ENCODE results near the gene PACS1. TPM values are rescaled to one million over a fixed set of nuclear protein-coding genes. Genes with fewer than 3 reads are reported as not detected.
A peak's percentile ranks its signal among the peaks of the same experiment; 100 is the strongest.

PACS1 gene
- total RNA-seq, 1 donor from 2014 or later = 28.2 TPM

DNA sequence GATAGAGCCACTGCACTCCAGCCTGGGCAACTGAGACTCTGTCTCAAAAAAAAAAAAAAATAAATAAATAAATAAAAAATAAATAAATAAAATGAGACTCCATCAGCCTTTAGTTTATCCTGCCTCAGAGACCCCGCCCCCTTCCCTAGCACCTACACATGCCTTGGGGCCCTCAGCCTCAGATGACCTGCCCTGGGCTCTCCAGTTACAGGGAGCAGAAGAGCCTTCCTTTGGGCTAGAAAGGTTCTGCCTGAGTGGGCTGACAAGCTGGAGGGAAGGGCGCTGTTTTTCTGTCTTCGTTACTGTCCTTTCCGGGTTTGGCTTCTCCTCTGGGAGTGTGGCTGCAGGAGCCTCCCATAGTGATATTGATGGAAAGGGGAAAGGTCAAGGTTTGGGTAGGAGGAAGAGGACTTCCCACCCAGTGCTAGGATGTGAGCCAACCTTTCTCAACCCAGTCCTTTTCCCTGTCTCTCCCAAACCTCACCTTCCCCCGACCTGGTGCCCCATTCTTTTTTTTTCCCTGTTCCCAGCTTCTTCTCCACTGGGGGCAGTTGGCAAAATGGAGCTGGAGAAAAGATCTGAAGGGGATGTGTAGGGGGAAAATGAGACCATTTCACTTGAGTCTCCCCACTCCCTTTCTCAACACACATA lies 19.4 kb upstream of the PACS1 start:
- DNase-seq = no peak

DNA sequence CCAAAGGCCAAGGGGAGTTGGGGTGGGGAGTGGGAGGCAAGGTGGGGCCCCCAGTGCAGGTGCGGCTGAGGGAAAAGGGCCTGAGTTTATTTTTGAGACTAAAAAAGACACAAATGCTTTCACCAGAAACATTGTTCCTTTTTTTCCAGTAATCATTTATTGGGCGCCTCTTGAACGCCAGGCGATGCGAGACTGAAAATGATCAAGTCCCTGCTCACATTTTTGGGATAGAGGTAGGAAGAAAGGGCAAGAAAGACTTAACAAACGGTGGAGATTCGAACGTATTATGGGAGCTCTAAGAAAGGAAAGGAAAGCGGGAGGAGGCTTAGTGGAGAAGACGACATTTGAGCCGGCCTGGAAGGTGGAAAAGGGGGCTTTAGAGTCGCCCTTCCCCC lies 18.7 kb upstream of the PACS1 start:
- no peak for DNase-seq

GRCh38 chr11:66051766-66052663 lies 18.1 kb upstream of the PACS1 start, which contains the start of gene SF3B2:
SF3B2 (plus strand) TSS chr11:66052364; CDS start chr11:66052385, 21 bp downstream.
- peak; percentile 99 for DNase-seq

GRCh38 chr11:66052664-66052982 lies 17.4 kb upstream of the PACS1 start:
- DNase-seq = no peak

DNA sequence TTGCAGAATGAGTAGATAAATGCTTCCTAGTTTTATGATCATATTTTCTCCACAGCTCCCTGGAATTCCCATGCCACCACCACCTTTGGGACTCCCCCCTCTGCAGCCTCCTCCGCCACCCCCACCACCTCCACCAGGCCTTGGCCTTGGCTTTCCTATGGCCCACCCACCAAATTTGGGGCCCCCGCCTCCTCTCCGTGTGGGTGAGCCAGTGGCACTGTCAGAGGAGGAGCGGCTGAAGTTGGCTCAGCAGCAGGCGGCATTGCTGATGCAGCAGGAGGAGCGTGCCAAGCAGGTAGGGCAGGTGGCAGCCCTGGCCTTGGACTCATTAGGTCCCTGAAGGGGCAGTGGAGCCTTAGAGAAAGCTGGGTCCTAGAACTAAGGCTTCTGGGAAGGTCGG lies 15.1 kb upstream of the PACS1 start:
- no peak for DNase-seq

DNA sequence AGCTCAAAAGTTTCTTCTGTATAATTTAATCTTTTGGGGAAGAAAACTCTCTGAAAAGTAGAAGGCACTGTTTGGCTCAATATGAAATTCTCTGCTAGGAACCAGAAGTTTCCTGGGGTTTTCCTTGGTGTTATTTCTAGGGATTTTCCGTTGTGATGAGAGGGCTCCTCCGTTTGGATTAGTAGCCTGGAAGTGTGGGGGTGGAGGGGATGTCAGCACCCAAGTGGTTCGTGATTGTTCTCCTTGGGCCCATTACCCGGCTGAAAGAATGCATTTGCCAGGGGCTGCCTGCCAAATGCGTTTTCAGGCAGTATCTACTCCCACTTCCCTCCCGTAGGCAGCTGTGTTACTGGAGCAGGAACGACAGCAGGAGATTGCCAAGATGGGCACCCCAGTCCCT lies 13.6 kb upstream of the PACS1 start:
- no peak for DNase-seq

GRCh38 chr11:66059966-66060680 lies 9.9 kb upstream of the PACS1 start:
- DNase-seq = no peak

GRCh38 chr11:66061268-66061667 lies 8.8 kb upstream of the PACS1 start:
- no peak for DNase-seq

GRCh38 chr11:66062408-66062807 lies 7.7 kb upstream of the PACS1 start:
- no peak for DNase-seq

DNA sequence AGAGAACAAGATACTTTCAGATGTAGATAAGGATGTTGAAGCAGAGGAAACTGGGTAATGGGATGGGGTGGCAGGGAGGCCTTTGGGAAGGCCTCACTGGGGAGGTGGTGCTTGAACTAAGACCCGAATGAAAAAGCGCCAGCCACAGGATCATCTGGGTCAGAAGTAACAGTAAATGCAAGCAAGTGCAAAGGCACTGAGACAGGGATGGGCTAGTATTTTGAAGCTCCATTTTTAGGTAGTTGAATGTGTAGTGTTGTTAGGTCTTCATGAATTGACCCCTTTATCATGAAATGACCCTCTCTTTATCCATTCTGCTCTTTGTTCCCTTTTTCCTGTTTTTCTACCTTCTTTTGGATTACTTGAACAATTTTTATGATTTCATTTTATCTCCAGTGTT lies 6.2 kb upstream of the PACS1 start:
- DNase-seq = no peak

- DNase-seq = no peak
Observed at GRCh38 chr11:66064571-66064970, 5.5 kb upstream of the PACS1 start.

- DNase-seq = no peak
Observed at GRCh38 chr11:66066751-66067150, 3.3 kb upstream of the PACS1 start.

DNA sequence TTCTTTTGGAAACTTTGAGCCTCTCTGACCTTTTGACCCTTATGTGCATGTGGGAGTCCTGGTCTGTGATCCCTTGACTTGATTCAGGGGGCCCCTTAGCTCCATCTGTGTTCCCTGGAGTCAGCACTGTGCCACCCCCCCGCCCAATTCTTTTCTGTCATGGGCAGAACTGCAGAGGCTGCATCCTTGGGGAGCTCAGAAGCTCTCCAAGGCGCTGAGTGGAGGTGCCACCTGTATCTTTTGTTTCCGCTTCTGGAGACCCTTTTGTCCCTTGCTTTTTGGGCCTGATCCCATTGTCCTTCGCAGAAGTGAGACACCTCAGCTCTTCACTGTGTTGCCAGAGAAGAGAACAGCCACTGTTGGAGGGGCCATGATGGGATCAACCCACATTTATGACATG lies 2.4 kb upstream of the PACS1 start:
- DNase-seq = no peak

GRCh38 chr11:66068154-66068821 lies 1.8 kb upstream of the PACS1 start:
- DNase-seq = peak; percentile 89

DNA sequence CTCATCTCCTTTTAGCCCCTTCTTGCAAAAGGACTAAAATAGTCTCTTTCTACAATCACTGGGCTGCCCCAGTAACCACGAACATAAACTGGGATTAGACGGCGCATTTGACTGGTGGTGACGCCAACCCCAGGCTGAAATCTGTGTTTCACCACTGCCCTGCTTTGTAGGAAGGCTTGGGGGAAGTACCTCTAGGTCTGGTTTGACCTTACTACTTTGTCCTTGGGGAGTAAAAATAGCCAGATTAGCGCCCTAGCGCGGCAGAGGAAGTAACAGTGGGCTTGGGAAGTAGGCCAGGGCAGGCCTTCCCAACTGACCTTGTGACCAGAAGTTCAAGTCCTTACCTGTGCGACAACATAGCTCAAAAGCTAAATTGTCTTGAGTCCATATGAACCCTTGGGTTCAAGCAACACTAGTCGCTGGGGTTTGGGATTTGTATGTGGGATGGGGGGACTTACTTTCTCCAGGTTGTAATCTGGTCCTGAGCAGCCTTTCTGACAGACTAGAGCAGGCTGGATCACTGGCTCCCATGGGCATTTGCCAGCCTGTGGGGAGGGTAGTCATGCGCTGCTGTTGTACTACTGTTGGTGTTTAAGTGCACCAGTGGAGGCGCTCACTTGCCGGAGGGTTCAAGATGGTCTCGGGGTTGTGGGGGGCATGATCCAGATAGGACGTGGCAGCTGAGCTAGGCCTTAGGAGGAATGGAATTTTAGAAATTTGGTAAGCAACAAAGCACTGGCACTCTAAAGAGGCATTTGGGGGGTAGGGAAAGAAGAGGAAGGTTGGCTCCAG lies 953 bp upstream of the PACS1 start:
- DNase-seq = peak; percentile 71

GRCh38 chr11:66070604-66071380 lies 720 bp downstream of the PACS1 start:
- DNase-seq = peak; percentile 53

DNA sequence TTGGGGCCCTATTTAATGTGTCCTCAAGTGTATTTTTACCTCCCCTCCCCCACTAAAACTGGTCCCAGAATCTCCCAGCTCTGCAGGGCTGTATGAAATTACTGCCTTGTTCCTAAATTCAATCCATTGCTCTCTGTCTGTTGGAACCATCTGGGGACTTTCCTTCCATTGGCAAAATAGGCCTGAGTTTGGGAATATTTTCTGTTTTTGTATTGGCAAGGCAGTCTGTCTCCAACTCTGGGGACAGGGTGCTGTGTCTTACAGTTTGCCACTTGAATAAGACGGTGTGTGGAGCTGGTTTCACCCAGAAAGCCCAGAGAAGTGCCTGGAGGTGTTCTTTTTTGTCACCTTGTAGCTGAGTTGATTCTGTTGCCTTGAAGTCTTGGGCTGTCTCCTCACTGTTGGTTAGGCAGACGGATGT lies 1.3 kb downstream of the PACS1 start:
- DNase-seq = peak; percentile 14

GRCh38 chr11:66072081-66072480 lies 2.0 kb downstream of the PACS1 start:
- no peak for DNase-seq

DNA sequence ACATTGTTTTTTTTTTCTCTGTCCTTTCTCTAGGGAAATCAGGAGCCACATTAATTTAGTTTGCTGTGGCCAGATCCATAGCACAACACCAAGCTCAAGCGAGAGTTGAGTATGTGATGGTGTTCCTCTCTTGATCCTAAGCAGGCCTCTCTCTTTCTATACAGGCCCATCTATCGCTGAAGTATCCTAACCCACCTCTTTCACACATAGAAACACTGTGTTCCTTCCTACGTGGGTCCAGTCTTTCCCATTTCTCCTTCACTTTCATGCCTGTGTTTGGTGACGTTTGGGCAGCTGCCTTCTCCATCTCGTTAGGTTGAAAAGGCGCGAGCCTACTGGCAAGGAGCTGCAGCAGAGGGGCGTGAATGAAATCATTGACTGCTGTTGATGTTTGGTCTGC lies 2.4 kb downstream of the PACS1 start:
- no peak for DNase-seq

DNA sequence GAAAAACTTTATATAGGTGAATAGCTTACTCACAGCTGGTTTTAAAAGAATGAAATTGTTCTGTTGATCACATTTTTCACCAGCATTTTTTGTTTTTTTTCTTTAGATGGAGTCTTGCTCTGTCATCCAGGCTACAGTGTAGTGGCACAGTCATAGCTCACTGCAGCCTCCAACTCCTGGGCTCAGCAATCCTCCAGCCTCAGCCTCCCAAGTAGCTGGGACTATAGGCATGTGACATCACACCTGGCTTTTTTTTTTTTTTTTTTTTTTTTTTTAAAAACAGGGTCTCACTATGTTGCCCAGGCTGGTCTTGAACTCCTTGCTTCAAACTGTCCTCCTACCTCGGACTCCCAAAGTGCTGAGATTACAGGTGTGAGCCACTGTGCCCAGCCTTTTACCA lies 3.6 kb downstream of the PACS1 start:
- DNase-seq = no peak

DNA sequence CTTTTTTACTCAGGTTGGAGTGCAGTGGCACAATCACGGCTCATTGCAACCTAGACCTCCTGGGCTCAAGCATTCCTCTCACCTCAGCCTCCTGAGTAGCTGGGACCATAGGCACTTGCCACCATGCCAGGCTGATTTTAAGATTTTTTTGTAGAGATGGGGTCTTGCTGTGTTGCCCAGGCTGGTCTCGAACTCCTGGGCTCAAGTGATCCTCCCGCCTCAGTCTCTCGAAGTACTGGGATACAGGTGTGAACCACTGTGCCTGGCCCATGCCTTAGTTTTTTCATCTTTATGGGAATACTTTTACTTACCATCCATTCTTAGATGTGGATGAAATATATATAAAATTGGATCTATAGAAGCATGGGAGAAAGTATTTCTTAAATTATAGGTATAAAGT lies 5.2 kb downstream of the PACS1 start:
- no peak for DNase-seq

Data from dermis blood vessel endothelial cell (primary cell).